ENCODE data around the gene ZNF367.

The ZNF367 gene

GRCh38 chr9:96448546-96449170, 30.5 kb upstream of the ZNF367 start:
- TF ChIP-seq CTCF (IDR thresholded peaks at IDR 0.05): no peak

GRCh38 chr9:96447406-96447805, 29.2 kb upstream of the ZNF367 start:
- no peak for TF ChIP-seq CTCF (IDR thresholded peaks at IDR 0.05)

- TF ChIP-seq CTCF (IDR thresholded peaks at IDR 0.05): no peak
Observed at GRCh38 chr9:96442491-96442890, 24.3 kb upstream of the ZNF367 start.

- TF ChIP-seq CTCF (IDR thresholded peaks at IDR 0.05): peak; percentile 51; the same call in 1 of the 2 replicates
Observed at GRCh38 chr9:96441798-96442445, 23.8 kb upstream of the ZNF367 start.

- TF ChIP-seq CTCF (IDR thresholded peaks at IDR 0.05): no peak
Observed at GRCh38 chr9:96440671-96441199, 22.6 kb upstream of the ZNF367 start.

- no peak for TF ChIP-seq CTCF (IDR thresholded peaks at IDR 0.05)
Observed at GRCh38 chr9:96437454-96437853, 19.3 kb upstream of the ZNF367 start.

- no peak for TF ChIP-seq CTCF (IDR thresholded peaks at IDR 0.05)
Observed at GRCh38 chr9:96436456-96437126, 18.4 kb upstream of the ZNF367 start.
